Omental fat pad (tissue), 4 donors: ENCODE measurements around the gene TRIM44. TPM values are rescaled to one million over a fixed set of nuclear protein-coding genes. Genes with fewer than 3 reads are reported as not detected.

ENCODE experiments used
- ATAC-seq: fragments of 150-250 bp; one replicate; pipeline ENCODE4 v1.9.1; 2016; ENCODE audit warnings: mild to moderate bottlenecking, moderate library complexity; ENCODE audit not compliant: low FRiP score
- DNase-seq: peaks from one replicate; pipeline ENCODE4 v3.0.0-alpha.2; 2019; ENCODE audit warnings: low spot score
- CTCF ChIP-seq, 3 donors: fragments of 450-650 bp; IDR thresholded peaks; one replicate each; pipeline ENCODE4 v1.5.1; 2016 to 2017; ENCODE audit warnings: antibody characterized with exemption in 3 of 3, mild to moderate bottlenecking in 3 of 3, moderate library complexity in 2 of 3
- total RNA-seq, 4 donors: library from RNA; depleted of rRNA; stranded (reverse); fragments of >200 nt; gene quantifications; one replicate each; pipeline ENCODE4 v1.1.0, GENCODE V29; 2016

TRIM44 gene
- total RNA-seq, 4 donors from 2014 or later, result 47.3 to 64.0 (median 52.1) TPM

GRCh38 chr11:35735903-35736302 is 73.3 kb downstream of the TRIM44 start:
- DNase-seq (no peak), ATAC-seq (no peak)

GRCh38 chr11:35736952-35737351 is 74.4 kb downstream of the TRIM44 start:
- ATAC-seq, result no peak
- no peak for TF ChIP-seq CTCF (IDR thresholded peaks at IDR 0.05)
- DNase-seq, result no peak

More at GRCh38 chr11:35735903-35736302, 73.3 kb downstream of the TRIM44 start:
- no peak for TF ChIP-seq CTCF (IDR thresholded peaks at IDR 0.05)

GRCh38 chr11:35740061-35740799 is 77.7 kb downstream of the TRIM44 start:
- no peak for ATAC-seq
- TF ChIP-seq CTCF (IDR thresholded peaks at IDR 0.05), result no peak
- no peak for DNase-seq

DNA sequence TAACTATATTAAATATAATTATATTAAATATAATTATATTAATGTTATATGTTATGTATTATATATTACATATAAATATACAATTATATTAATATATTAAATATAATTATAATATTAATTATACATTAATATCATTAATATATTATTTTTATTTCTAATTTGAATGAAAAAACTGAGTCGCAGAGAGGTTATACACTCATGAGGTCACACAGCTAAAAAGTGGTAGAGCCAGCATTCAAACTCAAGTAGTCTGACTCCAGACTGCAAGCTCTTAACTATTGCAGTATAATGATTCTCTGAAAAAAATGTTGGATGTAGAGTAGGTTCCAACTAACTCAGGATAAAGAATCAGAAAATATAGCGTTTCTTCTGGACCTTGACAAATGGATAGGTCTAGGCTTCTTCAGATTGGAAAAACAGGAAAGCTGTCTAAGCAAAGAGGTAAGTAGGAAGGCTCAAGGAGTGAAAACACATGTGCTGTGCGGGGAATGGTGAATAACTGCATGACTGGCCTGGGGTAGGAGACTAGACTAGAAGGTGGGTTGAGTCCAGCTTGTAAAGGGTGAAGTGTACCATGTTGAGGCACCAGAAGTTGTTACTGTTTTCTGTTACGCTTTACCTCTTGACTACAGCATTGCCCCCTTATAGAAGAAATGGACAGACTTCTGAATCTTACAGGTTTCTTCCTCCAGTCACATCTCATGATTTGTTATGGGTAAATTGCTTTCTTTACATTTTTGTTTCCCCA is 80.3 kb downstream of the TRIM44 start:
- no peak for TF ChIP-seq CTCF (IDR thresholded peaks at IDR 0.05)
- DNase-seq, result no peak

GRCh38 chr11:35746356-35747153 is 84.0 kb downstream of the TRIM44 start:
- ATAC-seq, result no peak
- no peak for DNase-seq
- TF ChIP-seq CTCF (IDR thresholded peaks at IDR 0.05), result no peak

More for the DNA sequence above, 80.3 kb downstream of the TRIM44 start:
- no peak for ATAC-seq

DNA sequence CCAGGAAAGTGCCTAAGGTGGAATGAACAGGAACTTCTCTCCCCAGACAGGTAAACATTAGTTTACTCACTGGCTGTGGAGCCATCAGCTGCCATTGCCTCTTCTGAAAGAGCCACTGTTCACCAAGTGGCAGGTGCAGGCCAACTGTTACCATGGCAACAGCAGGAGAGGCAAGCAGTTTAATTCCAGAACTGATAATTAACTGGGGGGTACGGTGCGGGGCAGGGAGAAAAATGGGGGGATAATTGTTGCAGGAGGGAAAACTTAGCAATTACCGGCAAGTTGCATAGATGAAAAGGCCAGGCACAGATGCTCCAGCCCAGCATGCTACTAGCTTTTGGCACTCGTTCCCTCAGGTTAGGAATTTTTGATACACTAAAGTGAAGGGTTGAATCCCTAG is 85.1 kb downstream of the TRIM44 start:
- ATAC-seq (no peak), DNase-seq (no peak)
- no peak for TF ChIP-seq CTCF (IDR thresholded peaks at IDR 0.05)
